DMS79 (cell line): ENCODE results near the gene CCHCR1.

Experiments
- DNase-seq: peaks from one replicate; lab custom pipeline; 2025; lab: John Stamatoyannopoulos, UW

The CCHCR1 gene

DNA sequence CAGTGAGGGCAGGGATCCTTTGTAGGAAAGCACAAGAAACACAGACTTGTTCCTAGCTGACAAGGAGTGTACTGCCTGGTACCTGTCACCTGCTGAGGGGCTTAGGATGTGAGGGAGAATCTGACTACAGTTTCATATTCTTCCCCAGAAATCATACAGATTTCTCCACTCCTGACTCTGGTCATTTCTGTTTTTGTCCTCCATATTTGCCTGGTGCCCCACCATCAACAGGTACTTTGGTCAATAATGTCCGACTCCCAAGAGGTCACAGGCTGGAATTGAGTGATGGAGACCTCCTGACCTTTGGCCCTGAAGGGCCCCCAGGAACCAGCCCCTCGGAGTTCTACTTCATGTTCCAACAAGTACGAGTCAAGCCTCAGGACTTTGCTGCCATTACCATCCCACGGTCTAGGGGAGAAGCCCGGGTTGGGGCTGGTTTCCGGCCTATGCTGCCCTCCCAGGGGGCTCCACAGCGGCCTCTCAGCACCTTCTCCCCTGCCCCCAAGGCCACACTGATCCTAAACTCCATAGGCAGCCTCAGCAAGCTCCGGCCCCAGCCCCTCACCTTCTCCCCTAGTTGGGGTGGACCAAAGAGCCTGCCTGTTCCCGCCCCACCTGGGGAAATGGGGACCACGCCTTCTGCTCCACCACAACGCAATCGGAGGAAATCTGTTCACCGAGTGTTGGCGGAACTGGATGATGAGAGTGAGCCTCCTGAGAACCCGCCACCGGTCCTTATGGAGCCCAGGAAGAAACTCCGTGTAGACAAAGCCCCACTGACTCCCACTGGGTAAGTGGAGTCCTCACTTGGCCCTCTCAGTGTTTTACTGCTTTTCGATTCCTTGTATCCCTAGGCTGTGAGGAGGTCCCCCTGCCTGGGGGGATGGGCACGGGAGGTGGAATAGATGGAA lies 3.9 kb upstream of the CCHCR1 start:
- no peak for DNase-seq

DNA sequence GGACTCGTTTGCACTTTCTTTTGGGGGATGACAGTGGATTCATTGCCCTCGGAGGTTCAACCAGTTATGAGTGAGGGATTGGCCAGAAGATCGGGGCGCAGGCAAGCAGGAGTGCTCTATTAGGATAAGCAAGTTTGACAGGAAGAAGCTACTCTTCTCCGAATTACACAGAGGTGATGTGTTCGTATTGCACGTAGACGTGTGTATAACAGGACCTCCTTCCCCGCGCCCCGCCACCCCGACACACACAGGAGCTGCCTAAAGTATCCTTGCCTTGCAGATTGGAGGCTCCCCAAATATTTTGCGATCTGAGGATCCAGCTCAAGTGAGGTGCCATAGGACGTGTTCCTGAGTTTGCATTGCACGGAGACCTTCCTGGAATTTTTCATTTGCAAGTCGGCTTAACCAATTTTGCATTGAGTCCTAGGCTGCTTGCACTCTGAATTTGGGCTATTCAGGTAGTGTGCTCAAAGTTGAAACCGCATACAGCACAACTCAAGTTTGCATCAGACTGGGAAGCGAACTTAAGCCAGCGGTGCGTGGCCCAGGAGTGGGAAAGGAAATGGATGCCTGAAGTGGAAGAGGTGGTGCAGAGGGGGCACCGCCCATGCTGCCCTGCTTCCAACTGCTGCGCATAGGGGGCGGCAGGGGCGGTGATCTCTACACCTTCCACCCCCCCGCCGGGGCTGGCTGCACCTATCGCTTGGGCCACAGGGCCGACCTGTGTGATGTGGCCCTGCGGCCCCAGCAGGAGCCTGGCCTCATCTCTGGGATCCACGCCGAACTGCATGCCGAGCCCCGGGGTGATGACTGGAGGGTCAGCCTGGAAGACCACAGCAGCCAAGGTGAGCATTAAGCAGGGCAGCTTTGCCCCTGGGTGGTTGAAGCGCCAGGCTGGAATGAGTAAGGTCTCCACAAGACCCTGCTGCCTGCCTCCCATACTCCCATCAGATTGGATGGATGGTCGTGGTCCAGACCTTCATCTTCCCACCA lies 1.6 kb upstream of the CCHCR1 start:
- peak; percentile 23 for DNase-seq

DNA sequence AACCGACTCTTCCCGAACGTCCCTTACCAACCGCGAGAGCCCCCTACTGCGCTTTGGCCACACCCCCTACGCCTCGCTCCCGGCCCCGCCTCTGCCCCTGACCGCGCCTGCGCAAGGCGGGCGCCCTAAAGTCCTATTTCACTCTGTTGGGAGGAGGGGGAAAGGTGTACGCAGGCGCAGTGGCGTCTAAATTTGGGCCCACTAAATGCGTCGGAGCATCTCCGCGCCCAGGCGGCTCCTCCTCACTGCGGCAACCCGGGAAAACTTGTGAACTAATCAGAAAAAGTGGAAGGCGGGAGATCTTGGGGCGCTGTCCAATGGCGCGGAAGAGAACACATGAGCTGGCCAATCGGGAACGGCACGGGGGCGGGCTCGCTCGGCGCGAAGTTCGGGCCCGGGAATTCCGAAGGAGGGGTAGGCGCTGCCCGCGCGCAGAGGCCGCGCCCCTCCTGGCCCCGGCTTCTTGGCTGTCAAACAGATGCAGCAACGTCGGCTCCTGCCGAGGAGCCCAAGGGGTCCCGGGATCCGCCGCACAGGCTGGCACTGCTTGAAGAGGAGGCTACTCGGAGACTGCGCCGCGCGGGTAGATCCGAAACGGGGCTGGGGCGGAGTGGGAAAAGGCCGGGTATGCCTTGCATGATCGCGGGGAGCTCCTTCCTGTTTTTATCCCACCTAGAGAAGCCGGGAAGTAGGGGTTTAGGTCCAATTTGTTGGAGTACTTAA lies 699 bp upstream of the CCHCR1 start, which contains the start of gene TCF19:
Gene TCF19 (plus strand): TSS at position 450 of the 723 bp plus-strand sequence. CDS start 881 bp downstream, outside the sequence.
- DNase-seq: peak; percentile 96

DNA sequence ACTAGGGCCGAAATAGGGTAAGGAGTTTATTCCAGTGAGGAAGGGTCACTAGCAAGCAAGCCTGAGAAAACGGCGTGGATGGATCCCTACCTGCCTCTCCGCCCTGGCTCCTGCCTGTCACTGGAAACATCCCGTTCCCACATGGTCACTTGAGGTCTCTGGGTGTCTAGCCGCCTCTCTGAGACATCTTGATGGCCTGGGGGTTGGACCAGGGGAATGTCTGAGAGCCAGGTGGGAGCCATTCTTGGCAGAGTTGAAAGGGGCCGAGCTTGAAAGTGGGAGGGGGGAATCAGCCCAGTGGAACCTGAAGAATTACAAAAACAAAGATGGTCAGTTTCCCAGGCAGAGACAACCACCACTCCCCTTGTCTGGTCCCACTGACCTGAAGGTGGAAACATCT lies 961 bp downstream of the CCHCR1 start:
- no peak for DNase-seq

DNA sequence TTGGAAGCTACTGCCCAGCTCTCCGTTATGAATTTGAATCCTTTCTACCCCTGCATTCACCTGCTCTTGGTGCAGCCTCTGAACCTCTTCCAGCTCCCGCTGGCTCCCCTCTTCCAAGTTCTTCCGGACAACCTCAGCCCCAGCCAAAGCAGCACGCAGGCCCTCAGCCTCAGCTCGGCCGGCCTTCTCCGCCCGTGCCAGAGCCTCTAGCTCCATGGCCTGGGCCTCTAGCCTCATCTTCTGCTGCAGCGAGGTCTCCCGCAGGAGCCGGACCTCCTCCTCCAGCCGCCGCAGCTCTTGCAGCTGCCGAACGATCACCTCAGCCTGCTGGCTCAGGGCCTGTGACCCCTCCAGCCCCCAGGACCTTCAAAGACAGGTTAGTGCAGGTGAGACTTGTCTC lies 3.2 kb downstream of the CCHCR1 start:
- no peak for DNase-seq

DNA sequence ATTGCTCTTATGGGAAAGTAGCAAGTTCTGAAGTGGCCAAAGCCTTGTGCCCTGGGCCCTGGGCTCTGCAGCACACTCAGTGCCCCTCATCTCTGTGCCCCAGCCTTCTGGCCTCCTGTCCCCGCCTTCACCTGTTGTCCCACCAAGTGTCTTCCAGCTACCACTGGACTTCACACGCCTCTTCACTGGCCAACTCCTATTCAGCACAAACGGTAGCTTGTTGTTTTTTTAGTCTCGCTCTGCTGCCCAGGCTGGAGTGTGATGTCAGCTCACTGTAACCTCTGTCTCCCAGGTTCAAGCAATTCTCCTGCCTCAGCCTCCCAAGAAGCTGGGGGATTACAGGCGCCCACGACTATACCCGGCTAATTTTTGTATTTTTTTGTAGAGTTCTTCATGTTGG lies 4.8 kb downstream of the CCHCR1 start:
- no peak for DNase-seq

DNA sequence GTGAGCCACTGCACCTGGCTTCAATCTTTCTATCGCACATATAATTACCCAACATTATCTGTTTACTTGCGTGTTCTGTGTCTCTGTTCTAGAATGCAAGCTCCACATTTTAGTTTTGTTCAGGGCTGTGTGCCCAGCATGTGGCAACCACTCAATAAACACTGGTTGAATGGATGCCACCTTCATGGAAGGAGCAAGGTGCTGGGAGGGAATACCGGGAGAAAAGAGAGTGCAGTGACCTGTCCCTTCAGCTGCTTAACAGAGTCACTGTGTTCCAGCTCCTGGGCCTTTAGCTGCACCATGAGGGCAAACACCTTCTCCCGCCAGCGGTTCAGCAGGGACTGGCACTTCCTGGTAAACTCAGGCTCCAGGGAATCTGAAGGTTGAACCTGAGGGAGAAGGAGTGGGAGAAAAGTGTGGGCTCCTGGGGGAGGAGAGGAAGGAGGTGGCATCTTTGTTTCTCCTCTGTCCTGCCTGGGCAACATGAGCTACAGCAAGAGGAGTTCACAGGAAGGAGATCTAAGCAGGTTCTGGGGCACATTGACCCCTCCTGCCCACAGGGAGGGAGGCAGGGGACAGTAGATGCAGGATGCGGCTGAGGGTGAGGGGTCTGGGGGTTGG lies 7.7 kb downstream of the CCHCR1 start:
- no peak for DNase-seq

DNA sequence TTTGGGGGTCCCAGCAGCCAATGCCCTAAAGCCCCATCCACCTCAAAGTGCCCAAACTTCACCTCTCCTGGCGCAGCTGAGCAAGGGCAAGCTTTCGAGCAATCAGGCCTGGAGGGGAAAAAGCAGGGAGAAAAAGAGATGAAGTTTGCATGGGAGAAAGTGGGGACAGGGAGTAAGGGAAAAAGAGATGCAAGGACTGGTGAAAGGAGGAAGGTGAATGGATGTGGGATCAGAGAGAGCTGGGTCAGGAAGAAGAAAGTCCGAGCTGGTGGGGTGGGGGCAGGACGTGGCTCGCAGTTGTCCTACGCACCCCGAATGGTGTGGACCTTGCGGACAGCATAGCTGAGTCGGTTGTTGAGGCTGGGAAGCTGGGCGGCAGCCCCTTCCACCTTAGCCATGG lies 12.2 kb downstream of the CCHCR1 start:
- no peak for DNase-seq

DNA sequence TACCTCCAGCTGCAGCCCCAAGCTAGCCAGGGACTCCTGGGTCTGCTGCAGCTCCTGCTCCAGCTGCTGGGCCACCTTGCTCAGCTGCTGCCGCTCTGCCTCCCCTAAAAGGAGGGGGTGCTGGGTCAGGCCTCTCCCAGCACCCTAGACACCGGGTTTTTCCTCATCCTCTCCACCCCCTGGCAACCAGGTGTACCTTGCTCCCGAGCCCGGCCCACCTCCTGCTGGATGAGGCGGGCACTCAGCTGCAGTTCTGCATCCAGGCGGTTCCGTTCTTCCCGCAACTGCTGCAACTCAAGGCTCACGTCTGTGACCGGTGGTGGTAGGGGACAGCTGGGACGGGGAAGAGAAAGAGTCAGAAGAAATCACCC lies 12.6 kb downstream of the CCHCR1 start:
- DNase-seq: no peak

DNA sequence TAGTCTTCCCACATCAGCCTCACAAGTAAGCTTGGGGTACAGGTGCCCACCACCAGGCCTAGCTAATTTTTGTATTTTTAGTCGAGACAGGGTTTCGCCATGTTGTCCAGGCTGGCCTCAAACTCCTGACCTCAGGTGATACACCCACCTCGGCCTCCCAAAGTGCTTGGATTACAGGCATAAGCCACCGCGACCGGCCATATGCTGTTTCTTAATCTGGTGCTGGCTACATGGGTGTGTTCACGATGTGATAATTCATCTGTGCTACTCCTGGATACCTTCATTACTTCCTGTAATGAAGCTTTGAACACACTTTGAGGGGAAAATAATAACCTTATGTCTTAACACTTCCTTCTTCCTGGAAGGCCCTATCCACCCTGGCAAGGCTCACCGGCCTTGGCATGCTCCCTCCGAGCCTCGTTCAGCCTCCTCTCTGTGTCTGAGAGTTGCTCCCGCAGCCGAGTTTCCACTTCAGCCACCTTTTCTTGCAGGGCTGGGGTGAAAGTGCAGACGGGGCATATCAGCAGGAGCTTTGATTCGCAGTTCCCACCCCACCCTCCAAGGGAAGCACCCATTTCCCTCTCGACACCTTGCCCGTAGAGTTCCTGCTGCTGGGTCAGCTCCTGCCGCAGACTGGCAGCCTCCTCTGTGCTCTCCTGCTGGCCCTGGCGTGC lies 13.2 kb downstream of the CCHCR1 start:
- DNase-seq: no peak

DNA sequence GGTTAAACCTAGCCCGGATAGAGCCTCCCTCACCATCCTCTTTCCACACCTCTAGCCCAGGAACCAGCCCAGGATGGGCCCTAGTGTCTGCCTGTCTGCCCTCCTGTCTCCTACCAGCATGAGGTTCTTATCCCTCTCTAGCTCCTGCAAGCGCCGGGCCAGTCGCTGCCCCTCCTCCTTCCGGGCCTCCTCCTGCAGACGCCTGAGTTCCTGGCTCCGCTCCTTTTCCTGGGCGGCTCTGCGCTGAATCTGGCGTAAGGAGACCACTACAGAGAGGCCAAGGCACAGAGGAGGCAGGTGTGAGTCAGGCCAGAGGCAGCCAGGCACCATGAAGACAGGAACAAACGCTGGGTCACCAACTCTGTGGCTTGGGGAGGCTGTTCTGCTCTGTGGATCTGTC lies 14.5 kb downstream of the CCHCR1 start:
- DNase-seq: no peak

DNA sequence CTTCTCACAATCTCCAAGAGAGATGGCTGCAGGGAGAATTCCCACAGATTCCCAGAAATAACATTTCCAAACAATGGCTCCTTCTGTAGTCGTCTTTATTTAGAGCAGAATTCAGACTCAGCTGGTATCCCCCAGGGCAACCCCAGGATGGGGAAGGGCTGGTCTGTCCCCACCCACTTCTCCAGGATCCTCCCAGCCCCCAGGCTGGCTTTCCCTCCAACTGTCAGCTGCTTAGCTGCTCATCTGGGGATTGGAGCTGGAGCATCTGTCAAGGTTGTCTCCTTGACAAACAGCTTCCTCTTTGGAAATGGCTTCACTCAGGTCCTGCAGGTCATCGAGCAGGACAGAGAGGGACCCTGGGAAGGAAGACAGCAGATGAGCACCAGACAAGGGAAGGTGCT lies 15.2 kb downstream of the CCHCR1 start:
- no peak for DNase-seq

DNA sequence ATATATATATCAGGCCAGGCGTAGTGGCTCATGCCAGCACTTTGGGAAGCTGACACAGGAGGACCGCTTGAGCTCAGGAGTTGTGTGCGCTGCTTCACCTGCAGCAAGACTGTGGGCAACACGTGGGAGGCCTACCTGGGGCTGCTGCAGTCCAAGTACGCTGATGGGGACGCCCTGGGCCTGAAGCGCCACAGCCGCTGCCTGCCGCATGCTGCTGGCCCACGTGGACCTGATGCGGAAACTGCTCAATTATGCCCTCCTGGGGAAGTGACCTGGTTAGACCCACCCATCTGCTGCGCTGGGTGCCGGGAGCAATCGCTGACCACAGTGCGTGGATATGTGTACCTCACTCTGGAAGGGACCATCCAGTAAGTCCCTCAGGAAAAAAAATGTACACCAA lies 17.0 kb downstream of the CCHCR1 start:
- DNase-seq: no peak

DNA sequence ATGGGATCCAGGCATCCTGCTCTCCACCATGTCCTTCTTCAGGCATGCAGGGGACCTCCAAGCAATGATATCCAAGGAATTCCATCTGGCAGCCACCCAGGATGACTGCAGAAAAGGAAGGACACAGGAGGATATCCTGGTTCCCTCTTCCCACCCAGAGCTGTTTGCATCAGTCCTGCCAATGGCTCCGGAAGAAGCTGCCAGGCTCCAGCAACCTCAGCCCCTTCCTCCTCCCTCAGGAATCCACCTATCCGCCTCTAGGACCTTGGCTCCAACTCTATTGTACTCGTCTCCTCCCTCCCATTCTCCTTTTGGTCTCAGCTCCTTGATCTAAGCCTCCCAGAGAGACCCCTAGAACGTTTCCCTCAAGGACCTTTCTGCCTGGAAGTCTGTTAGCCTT lies 18.0 kb downstream of the CCHCR1 start:
- DNase-seq: no peak

DNA sequence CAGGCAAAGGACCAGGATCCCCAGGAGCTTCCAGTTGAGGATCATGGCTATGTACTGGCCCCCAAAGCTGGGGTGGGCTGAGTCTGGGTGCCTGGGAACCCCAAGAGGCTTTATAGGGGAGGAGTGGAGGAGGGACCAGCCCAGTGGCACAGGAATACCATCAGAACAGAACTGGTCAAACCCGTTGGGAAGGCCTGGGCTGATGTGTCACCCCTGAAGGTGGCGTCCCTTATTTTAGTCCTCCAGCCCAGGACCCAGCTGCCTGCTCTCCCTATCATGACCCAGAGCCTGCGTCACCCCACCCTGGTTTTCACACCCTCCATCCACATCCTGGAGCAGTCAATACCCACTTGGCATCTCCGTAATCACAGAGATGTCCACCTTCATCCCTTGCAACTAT lies 18.6 kb downstream of the CCHCR1 start, which contains the start of gene PSORS1C2:
Gene PSORS1C2 (minus strand): TSS at position 85 of the 400 bp plus-strand sequence. CDS start 40 bp downstream, at position 45.
- DNase-seq: no peak

DNA sequence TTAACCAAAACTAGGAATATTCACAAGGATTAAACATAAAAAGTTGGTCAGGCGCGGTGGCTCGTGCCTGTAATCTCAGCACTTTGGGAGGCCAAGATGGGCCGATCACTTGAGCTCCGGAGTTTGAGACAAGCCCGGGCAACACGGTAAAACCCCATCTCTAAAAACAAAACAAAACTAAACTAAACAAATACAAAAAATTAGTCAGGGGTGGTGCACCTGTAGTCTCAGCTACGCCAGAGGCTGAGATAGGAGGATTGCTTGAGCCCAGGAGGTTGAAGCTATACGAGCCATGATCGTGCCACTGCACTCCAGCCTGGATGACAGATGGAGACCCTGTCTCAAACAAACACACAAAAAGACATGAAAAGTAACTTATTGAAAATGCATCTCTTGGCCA lies 21.9 kb downstream of the CCHCR1 start:
- no peak for DNase-seq

DNA sequence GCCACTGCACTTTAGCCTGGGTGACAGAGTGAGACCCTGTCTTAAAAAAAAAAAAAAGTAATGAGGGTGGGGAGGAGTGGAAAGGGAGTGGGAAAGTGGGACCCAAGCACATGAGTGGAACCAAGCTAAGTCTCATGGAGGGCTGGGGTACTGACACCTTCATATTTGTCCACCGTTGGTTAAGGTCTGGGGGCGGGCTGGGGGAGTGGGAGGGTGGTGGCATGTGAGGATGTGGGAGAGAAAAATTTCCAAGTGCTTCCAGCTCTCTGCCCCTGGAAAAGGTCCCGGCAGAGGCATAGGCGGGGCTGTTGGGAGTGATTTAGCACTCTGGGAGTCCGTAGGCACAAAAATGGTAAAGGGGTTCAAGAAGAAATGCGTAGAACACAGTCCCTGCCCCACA lies 24.8 kb downstream of the CCHCR1 start:
- no peak for DNase-seq

DNA sequence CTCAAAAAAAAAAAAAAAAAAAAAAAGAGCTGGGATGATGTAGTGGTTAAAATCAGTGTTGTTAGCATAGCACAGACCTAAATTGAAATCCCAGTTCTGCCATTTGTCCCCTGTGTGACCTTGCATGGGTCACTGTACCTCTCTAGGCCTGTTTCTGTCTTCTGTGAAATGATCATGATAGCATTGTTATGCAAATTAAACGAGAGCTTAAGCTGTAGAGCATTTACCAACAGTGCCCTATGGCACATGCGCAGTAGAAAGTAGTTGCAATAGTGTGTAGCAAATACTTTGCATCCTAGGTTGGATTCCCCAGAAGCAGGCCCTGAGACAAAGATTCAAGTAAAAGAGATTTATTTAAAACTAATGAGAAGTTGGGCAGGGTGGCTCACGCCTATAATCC lies 26.0 kb downstream of the CCHCR1 start:
- DNase-seq: no peak

DNA sequence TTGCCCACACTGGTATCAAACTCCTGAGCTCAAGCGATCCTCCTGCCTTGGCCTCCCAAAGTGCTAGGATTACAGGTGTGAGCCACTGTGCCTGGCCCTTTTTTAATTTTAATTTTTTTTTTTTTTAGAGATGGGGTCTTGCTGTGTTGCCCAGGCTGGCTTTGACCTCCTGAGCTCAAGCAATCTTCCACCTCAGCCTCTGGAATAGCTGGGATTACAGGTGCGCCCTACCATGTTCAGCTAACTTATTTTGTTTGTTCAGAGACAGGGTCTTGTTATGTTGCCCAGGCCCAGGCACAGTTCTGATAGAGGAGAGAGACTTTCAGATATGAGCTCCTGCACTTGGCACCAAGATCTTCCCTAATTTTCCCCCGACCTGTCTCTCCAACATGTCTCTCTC lies 26.9 kb downstream of the CCHCR1 start:
- no peak for DNase-seq

DNA sequence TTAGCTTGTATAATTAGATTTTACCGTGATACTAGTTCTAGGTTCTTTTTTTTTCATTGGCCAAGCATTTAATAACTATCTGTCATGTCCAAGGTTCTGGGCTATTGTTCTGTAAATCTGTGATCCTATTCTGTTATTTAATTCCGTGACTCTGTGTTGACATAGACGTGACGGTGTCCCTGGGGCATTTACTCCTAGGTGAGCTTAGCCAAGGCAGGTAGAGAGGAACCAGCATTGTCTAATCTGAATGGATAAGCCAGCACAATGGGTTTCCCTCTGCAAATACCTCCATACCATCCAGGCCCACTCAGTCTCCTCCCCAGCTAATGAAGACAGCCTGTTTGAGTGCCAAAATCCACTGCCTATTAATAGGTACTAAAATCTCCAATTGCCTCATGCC lies 28.5 kb downstream of the CCHCR1 start:
- no peak for DNase-seq

DNA sequence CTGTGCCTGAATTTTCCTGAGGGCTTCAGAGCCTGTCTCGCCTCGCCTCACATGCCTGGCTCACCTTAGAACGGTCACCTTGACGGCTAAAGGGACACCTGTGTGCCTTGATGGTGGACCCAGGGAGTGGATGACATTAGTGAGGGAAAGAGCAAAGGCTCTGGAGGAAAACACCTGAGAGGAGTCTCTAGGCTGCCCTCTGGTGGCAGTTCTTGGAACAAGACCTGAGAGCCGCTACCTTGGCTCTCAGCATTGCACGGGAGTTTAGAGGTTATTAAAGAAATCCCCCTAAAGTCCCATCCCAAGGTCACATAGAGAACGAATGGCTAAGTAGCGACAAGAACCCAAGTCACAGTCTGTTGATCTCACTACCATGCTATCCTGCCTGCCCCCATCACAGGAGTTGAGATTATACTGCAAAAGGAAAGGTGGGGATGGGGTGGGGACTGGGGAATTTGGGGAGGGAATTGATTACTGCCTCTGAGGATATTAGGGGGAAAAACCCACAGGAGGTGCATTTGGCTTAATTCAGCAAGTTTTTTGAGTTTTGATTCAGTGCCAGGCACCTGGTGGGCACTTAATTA lies 29.4 kb downstream of the CCHCR1 start:
- peak; percentile 5 for DNase-seq
